ENCODE results near the gene CD101.

The CD101 gene

DNA sequence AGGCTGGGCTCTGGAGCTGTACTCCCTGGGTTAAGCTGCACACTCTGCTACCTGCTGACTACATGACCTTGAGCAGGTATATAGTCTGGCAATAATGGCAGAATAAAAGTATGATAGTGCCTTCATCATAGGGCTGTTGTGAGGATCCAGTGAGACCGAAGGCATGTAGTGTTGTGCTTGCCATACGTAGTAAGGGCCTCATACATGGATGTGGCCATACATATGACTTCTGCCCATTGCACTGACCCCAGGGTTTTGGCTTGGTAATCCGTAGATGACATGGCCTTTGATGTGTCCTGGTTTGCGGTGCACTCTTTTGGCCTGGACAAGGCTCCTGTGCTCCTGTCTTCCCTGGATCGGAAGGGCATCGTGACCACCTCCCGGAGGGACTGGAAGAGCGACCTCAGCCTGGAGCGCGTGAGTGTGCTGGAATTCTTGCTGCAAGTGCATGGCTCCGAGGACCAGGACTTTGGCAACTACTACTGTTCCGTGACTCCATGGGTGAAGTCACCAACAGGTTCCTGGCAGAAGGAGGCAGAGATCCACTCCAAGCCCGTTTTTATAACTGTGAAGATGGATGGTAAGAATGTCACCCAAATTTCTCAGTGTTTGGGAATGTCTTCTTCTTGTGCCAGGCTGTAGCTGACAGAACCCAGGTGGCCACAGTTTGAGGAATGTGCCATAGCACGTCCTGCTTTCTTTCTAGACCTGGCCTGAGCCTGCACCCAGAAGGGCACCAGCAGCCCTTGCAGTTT is 17.0 kb upstream of the CD101 start:
- no peak for DNase-seq (ENCODE audit: low read depth)

DNA sequence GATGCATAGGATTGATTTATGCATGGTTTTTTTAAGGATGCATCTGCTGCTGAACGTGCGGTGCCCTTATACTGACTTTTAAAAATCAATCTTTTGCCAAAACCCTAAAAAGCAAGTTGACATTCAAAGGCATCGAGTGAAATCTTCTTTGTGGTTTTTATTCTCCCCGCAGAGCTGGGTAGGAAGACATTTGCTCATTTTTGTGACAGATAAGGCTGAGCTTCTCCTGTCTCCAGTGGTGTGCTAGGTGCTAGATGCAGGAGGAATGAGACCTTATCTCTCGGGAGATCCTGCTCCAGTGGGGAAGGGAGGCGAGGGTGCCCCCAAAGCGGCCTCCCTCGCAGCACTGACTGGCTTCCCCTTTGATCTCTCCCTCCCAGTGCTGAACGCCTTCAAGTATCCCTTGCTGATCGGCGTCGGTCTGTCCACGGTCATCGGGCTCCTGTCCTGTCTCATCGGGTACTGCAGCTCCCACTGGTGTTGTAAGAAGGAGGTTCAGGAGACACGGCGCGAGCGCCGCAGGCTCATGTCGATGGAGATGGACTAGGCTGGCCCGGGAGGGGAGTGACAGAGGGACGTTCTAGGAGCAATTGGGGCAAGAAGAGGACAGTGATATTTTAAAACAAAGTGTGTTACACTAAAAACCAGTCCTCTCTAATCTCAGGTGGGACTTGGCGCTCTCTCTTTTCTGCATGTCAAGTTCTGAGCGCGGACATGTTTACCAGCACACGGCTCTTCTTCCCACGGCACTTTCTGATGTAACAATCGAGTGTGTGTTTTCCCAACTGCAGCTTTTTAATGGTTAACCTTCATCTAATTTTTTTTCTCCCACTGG is 14.9 kb upstream of the CD101 start:
- no peak for DNase-seq (ENCODE audit: low read depth)

DNA sequence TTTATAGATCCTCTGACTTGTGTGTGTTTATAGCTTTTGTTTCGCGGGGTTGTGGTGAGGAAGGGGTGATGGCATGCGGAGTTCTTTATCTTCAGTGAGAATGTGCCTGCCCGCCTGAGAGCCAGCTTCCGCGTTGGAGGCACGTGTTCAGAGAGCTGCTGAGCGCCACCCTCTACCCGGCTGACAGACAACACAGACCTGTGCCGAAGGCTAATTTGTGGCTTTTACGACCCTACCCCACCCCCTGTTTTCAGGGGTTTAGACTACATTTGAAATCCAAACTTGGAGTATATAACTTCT is 14.4 kb upstream of the CD101 start:
- DNase-seq (ENCODE audit: low read depth) = no peak

DNA sequence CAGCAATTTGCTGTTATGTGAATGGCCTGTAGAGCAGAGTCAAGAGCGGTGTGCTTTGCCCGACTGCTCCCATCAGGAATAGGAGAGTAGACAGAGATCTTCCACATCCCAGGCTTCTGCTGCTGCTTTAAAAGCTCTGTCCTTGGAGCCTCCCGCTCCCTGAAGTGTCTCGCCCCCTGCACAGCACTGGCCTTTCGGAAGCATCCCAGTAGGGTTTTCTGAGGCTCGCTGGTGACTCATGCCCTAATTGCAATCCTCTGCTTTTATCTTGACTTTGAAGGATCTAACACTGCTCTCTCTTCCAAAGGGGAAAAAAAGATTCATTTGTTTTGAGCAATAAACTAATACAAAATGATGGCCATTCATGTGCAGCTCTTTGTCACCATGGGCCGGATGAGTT is 13.3 kb upstream of the CD101 start:
- DNase-seq (ENCODE audit: low read depth) = no peak

DNA sequence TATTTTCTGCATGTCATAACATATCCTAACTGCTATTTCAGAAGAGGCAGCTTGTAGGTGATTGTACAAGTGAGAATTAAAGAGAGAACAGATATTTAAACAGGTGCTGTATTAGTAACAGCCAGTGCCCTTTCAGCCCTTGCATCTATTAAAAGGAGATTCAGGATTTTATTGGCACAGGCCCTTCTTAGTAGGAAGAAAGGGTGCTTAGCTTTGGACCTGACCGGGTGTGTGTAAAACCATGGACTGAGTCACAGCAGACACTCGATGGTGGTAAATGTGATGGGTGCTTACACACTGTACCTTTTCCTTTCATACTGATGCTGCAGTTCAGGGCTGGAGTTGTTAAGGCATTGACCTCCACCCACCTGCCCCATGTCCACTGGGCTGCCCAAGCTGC is 12.7 kb upstream of the CD101 start:
- DNase-seq (ENCODE audit: low read depth) = no peak

DNA sequence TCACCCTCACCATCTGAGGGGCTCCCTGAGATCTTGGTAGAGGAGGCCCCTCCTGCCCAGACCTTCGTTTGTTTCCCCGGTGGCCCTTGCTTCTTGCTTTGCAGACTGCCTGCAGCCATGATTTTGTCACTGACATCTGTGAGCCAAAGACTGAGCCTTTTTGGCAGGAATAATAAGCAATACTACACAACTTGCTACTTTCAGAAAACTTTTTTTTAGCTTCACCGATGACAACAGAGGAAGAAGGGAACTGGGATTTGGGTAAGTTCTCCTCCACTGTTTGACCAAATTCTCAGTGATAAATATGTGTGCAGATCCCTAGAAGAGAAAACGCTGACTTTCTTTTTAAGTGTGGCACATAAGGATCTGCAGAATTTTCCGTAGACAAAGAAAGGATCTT is 11.7 kb upstream of the CD101 start:
- DNase-seq (ENCODE audit: low read depth) = no peak

DNA sequence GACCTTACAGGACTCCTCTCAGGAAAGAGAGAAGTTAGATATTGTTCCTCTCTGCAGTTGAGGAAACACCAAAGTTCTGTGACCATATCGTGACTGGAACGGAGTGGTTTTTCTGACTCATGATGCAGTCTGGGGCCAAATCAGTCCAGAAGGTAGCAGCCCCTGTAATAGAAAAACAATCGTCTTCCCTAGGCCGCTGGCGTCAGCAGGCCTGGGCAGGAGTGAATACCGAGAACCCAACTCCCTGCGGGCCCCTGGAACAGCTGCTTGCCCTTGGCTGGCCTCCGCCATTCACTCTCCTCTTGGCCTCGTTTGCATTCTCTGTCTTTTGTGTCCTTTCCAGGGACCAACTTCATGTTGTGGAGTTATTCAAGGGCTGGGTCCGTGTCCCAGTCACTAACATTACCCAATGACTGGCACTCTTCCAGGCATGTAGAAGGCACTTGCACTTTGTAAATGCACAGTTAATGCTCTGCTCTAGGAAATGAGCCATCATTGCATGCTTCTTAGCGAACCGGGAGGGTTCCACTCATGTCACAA is 10.9 kb upstream of the CD101 start:
- peak; percentile 85 for DNase-seq (ENCODE audit: low read depth)

DNA sequence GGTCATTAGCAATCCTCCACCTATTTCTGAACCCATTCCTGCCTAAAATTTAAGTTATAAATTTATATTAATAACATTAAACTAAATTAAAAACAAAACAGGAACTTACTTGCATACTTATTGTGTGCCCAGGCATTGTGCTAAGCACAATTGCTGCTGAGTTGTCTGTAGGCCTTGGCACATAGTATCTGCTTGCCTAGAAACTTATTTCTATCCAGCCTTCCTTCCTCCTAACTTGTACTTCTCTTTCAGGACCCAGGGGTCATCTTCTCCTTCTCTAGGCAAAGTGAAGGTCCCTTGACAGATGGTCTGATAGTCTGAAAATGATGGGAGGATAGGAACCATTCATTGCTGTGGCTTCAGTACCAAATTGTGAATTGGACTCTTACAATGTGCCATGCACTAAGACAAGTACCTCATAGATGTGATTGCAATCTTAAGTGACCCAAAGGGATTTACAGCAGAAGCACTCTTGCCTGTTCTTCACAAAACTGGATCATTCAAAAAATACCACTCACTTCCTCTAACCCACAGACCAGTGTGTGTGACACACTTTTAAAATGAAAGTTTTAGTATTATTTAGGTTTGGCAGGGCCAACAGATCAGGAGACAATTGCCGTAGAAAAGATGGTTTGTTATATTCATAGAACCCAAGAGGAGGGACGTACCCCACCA is 10.3 kb upstream of the CD101 start:
- DNase-seq (ENCODE audit: low read depth) = no peak

DNA sequence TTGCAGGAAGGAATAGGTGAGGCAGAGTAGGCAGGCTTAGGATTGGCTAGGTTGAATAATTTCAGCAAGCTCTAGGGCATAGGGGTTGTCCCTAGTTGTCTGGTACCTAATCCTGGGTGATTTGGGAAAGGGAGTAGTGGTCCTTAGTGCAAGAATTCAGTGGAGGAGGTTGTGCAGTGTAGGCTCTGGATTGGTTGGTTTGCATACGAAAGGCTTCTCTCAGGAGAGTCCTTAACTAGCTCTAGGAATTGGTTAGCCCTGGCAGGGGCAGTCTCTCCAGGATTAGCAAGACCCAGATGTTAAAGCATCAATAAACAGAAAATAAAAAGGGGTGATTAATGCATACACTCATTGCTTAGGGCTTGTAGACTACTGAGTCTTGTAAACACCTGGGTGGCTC is 9.6 kb upstream of the CD101 start:
- DNase-seq (ENCODE audit: low read depth) = no peak

DNA sequence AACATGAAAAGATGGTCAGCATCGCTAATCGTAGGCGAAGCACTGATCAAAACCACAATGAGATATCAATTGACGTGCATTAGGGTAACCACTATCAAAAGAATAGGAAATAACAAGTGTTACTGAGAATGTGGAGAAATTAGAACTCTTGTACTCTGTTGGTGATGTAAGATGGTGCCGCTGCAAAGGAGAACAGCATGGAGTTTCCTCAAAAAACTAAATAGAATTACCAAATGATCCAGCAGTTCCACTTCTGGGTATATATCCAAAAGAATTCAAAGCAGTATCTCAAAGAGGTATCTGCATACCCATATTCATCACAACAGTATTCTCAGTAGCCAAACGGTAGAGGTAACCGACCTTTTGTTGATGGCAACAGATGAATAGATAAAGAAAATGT is 8.3 kb upstream of the CD101 start:
- DNase-seq (ENCODE audit: low read depth) = no peak

DNA sequence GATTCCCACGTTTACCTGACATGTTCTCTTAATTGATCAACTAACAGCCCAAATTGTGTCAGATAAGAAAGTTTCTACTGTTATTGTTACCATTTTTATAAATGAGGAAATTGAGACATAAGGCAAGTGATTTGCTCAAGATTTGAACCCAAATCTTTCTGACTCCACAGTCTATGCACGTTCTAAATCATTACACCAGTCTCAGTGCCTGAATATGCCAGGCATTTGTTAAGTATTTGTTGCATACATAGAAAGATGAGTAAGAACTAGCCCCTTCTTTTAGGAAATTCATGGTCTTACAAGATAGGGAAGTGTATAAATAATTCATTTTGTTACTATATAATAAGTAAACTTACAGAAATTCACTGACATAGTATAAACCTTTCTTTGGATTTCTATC is 7.1 kb upstream of the CD101 start:
- no peak for DNase-seq (ENCODE audit: low read depth)

DNA sequence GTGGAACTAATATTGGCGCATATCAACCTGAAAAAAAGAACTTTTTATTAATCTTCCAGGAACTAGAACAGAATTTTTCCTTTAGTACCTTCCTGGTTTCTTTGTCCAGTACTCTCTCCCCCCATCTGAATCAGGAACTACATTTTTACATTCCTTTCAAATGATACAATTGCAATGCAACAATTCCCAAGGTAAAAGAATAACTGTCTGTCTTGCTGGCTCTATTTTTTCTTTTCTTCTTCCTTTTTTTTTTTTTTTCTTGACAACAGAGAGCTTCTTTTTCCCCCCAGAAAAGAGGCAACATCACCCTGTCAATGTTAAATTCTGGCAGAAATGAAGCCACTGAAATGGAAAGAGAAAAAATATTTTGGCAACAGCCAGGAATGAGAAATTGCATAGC is 4.5 kb upstream of the CD101 start:
- DNase-seq (ENCODE audit: low read depth) = no peak

DNA sequence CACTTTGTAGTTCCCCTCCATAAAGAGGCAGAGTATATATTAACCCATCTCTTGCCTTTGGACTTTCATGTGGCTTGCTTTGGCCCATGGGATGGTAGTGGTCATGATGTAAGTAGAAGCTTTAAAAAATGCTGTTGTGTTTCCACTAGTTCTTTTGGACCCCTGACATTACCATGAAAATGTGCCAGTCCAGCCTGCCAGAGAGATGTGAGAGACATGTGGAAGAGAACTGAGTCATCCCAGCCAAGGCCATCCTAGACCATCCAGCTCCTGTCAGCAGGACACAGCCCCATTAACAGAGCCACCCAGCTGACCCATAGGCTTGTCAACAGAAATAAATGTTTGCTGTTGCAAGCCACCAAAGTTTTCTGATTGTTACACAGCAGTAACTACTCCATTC is 3.9 kb upstream of the CD101 start:
- DNase-seq (ENCODE audit: low read depth) = no peak

DNA sequence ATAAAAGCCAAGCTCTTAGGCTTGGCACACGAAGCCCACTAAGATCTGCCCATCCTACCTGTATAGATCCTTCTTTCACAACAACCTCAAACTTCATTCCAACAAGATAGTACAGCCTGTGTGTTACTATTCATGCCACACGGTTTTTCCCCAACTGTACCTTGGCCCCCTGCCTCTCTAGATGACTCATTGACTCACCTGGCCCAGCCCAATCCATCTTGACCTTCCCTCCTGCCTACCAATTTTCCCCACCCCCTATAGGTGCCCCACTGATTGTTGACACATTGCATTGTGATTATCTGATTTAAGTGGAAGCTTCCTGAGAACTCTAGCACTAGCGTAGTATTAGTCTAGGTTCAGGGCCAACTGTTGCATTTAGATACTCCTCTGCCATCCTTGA is 2.0 kb upstream of the CD101 start:
- no peak for DNase-seq (ENCODE audit: low read depth)

DNA sequence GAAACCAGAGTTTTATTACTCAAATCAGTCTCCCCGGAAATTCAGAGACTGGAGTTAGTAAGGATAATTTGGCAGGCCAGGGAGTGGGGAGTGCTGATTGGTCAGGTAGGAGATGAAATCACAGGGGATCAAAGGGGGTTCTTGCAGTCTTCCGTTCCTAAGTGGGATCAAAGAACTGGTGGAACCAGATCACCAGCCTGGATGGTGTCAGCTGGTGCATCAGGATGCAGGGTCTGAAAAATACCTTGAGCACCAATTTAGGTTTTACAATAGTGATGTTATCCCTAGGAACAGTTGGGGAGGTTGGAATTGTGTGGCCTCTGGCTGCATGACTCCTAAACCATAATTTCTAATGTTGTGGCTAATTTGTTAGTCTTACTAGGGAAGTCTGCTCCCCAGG is 1.4 kb upstream of the CD101 start:
- no peak for DNase-seq (ENCODE audit: low read depth)

DNA sequence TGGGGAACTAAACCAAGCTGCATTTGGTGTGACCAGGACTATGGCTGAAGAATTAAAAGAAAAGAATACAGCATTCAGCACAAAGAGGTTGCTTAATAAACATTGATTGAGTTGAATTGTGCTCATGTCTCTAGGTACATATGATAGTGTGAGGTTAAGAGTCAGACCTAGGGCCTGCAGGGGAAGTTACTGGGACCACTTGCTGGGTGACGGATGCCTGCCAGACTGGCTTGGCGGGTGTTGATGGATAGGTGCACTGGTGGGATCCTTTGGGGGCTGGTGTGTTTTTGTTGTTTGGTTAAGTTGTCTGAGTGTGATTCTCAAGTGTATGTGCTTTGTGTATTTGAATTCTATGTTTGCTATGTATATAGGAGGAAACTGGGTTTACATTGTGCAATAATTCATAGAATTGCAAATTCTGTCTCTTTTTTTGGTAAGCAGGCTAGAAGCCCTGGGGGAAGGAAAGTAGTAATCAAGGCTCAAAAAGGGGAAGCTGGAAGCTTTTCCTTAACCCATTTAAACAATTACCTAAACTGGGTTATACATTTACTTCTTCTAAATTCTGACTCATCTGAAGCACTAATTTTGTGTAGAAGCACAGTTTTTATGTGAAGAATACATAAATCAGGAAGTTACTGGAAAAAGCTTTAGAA is 1.8 kb downstream of the CD101 start:
- DNase-seq (ENCODE audit: low read depth) = no peak

DNA sequence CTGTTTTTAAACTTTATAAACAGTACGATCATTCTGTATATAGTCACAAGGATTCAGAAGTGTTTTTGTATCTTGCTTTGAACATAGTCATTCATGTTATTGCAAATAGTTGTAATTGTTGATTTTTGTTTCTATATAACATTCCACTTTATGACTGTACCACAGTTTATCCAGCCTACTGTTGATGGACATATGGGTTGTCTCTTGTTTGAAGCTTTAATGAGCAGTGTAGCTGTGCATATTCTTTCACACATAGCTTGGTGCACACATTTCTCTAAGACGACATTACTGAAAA is 6.1 kb downstream of the CD101 start:
- DNase-seq (ENCODE audit: low read depth) = no peak

DNA sequence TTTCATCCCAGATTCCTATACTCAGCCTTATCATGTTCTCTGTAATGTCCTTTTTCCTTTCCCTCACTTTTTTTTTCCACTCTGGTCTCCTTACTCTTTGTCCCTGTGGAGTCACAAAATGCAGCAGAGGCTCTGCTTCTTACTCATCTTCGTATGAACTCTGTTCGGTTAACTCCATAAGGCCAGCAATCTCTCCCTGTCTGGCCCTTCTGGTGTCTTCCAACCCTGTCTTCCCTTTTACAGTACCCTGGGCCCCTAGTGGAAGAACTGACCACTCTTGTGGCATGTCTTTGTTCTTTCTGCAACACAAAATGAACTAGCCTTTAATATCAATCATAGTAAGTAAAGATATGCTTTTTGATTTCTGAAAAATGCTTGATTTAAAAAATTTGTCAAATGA is 7.1 kb downstream of the CD101 start:
- no peak for DNase-seq (ENCODE audit: low read depth)

DNA sequence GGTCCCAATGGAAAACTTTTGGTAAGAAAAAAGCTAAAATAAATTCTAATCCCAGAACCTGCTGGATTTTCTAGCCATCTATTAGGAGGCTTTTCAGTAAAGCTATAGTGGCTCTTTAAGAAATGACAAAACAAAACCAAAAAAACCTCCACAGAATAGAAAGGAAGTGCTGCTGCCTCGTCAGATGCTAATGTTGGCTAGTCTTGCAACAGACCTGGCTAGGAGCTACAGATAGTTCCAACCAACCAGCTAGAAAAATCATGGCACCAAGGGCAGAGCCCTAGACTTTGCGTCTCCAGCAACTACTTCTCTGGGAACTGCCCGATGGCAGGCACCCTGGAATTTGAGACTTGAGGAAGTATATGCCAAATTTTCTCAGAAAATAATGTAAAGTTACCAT is 7.6 kb downstream of the CD101 start:
- no peak for DNase-seq (ENCODE audit: low read depth)

DNA sequence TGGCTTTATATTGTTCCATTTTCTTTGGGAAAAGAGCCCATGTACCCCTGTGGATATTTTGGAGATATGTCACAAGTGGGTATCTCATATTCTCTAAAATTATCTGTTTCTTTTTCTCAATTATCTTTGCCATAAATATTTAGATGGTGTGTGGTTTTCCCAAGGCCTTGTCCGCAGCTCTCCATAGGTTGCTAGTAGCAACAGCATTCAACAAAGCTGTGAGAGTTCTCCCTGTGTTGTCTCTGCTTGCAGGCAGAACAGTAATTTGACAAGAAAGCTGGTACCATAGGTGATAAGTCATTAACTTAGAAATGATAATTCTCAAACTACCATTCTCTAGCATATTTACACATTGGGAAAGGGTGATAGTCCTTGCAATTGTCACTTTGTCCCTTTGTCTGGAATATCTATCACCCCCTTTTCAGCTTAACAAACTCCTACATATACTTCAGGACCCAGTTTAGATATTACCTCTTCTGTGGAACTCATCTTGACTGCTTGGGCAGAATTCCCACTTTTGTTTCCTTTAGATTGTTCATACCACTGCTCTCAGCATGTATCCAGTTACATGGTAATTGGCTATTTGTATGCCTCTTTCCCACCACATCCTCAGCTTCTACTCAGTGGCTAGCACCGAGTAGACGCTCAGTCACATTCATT is 8.9 kb downstream of the CD101 start:
- DNase-seq (ENCODE audit: low read depth) = no peak

DNA sequence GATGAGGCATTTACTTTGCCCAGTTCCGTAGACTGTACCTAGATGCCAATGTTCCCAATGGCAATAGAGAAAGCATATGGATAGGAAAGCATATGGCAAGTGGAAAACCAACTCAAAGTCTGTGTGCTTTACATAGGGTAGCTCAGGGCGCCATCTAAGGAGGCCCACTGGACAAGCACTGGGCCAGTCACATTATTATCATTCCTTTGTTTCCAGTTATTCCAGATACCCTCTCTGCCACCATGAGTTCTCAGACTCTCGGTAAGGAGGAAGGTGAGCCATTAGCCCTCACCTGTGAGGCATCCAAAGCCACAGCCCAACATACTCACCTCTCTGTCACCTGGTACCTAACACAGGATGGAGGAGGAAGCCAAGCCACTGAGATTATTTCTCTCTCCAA is 9.8 kb downstream of the CD101 start:
- no peak for DNase-seq (ENCODE audit: low read depth)

DNA sequence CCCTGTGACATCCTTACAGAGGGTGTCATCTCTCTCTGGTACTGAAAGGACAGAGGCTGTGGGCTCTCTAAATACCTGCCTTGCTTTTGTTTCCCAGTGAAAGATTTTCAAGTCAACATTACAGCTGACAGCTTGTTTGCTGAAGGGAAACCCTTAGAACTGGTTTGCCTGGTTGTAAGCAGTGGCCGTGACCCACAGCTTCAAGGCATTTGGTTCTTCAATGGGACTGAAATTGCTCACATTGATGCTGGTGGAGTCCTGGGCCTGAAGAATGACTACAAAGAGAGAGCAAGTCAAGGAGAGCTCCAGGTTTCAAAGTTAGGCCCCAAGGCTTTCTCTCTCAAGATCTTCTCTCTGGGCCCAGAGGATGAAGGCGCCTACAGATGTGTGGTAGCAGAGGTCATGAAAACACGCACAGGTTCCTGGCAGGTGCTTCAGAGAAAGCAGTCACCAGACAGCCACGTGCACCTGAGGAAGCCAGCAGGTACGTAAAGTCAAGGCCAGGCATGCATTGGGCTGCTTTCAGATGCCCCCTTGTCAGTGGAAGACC is 11.8 kb downstream of the CD101 start:
- DNase-seq (ENCODE audit: low read depth) = no peak

All from stromal cell of bone marrow (primary cell).